Measurements from ENCODE around the gene WDR45B. TPM values are rescaled to one million over a fixed set of nuclear protein-coding genes. Genes with fewer than 3 reads are reported as not detected.

Gene WDR45B
- total RNA-seq, 1 experiment from 2014 or later: 96.5 TPM

DNA sequence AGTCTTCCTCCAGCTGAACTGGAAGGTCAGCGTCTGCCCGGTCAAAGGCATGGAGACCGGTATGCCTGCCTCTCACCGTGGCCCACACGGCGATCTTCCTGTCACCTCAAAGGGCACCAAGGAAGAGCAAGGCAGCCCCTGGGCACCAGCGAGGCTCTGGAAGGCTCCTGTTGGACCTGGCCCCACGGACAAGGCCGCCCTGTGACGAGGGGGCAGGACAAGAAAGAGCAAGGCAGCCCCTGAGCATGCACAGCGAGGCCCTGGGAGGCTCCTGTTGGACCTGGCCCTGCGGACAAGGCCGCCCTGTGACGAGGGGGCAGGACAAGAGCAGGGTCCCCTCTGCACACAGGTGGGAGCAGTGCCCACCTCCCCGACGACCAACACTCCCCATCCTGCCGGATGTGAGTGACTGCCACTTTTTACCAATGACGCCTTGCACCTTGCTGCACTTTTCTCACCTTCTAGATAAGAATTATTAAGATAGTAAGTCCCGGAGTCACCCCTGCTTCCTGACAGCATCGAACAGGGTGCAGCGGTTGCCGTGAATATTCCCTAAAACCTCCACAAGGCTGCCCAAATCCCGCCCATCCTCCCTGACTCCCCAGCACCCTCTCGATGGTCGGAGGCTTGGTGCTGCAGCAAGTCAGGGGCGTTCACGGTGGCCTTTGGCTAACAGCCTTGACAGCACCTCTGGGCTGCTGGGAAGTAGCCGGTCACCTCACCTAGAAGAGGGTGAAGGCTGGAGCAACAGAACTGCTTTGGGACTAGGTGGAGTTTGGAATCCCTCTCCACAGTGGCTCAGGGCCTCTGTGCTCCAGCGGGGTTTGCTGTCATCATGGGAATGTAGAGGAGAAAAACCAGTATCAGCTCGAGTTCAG, 5.6 kb upstream of the WDR45B start:
- H3K27me3 Mint-ChIP-seq (ENCODE audit: low read depth): peaks cover 8% of the 10 kb centered on the region
- no peak overlapping the region for H3K4me3 Mint-ChIP-seq
- H3K4me1 Mint-ChIP-seq: peaks cover 3% of the 10 kb centered on the region

More for the DNA sequence above, 5.6 kb upstream of the WDR45B start:
- H3K9me3 Mint-ChIP-seq: no peaks in the 10 kb centered on the region
- POLR2A ChIA-PET: no interaction called here
- TF ChIP-seq TCF7 (CRISPR knock-in tag; IDR thresholded peaks at IDR 0.05; ENCODE audit: low read depth) (no peak), TEAD4 (CRISPR knock-in tag; IDR thresholded peaks at IDR 0.05) (no peak), SOX15 (CRISPR knock-in tag; IDR thresholded peaks at IDR 0.05) (no peak), FOXJ3 (CRISPR knock-in tag; IDR thresholded peaks at IDR 0.05; ENCODE audit: borderline replicate concordance) (no peak), NFYB (CRISPR knock-in tag; conservative IDR thresholded peaks at IDR 0.05; ENCODE audit: low read depth) (no peak), ESRRA (CRISPR knock-in tag; IDR thresholded peaks at IDR 0.05; ENCODE audit: borderline replicate concordance) (no peak), ZNF423 (CRISPR knock-in tag; IDR thresholded peaks at IDR 0.05) (no peak), ATF1 (CRISPR knock-in tag; IDR thresholded peaks at IDR 0.05) (no peak)
- TF ChIP-seq, protein P1, sequence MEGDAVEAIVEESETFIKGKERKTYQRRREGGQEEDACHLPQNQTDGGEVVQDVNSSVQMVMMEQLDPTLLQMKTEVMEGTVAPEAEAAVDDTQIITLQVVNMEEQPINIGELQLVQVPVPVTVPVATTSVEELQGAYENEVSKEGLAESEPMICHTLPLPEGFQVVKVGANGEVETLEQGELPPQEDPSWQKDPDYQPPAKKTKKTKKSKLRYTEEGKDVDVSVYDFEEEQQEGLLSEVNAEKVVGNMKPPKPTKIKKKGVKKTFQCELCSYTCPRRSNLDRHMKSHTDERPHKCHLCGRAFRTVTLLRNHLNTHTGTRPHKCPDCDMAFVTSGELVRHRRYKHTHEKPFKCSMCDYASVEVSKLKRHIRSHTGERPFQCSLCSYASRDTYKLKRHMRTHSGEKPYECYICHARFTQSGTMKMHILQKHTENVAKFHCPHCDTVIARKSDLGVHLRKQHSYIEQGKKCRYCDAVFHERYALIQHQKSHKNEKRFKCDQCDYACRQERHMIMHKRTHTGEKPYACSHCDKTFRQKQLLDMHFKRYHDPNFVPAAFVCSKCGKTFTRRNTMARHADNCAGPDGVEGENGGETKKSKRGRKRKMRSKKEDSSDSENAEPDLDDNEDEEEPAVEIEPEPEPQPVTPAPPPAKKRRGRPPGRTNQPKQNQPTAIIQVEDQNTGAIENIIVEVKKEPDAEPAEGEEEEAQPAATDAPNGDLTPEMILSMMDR (IDR thresholded peaks at IDR 0.05): no peak
- TF ChIP-seq, protein P2, sequence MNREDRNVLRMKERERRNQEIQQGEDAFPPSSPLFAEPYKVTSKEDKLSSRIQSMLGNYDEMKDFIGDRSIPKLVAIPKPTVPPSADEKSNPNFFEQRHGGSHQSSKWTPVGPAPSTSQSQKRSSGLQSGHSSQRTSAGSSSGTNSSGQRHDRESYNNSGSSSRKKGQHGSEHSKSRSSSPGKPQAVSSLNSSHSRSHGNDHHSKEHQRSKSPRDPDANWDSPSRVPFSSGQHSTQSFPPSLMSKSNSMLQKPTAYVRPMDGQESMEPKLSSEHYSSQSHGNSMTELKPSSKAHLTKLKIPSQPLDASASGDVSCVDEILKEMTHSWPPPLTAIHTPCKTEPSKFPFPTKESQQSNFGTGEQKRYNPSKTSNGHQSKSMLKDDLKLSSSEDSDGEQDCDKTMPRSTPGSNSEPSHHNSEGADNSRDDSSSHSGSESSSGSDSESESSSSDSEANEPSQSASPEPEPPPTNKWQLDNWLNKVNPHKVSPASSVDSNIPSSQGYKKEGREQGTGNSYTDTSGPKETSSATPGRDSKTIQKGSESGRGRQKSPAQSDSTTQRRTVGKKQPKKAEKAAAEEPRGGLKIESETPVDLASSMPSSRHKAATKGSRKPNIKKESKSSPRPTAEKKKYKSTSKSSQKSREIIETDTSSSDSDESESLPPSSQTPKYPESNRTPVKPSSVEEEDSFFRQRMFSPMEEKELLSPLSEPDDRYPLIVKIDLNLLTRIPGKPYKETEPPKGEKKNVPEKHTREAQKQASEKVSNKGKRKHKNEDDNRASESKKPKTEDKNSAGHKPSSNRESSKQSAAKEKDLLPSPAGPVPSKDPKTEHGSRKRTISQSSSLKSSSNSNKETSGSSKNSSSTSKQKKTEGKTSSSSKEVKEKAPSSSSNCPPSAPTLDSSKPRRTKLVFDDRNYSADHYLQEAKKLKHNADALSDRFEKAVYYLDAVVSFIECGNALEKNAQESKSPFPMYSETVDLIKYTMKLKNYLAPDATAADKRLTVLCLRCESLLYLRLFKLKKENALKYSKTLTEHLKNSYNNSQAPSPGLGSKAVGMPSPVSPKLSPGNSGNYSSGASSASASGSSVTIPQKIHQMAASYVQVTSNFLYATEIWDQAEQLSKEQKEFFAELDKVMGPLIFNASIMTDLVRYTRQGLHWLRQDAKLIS (CRISPR knock-in tag; IDR thresholded peaks at IDR 0.05; ENCODE audit: borderline replicate concordance): no peak
- TF ChIP-seq, protein P3, sequence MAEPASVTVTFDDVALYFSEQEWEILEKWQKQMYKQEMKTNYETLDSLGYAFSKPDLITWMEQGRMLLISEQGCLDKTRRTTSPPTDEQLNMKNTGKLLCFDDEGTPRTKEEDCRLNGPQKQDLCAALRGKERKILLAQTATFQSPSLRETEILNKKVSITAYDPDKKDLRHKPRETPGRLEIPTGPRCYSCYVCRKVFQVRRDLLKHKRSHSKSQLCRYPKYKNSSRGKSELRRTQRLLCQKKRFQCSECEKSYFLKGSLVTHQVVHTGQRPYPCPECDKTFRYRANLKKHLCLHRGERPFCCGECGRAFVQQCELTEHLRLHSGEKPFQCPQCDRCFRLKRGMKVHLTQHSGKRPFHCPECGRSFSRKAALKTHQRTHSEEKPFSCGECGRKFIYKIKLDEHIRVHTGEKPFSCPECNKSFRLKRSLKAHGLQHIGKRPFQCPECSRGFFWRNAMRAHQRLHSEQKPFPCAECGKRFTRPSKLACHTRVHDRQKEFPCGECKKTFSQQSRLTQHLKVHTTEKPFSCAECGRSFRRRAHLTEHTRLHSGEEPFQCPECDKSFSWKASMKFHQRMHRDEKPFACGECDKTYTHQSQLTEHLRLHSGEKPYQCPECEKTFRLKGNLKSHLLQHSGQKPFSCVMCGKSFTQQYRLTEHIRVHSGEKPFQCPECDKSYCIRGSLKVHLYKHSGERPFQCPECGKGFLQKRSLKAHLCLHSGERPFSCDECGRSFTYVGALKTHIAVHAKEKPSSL (CRISPR knock-in tag; conservative IDR thresholded peaks at IDR 0.05): no peak
- TF ChIP-seq, protein P4, sequence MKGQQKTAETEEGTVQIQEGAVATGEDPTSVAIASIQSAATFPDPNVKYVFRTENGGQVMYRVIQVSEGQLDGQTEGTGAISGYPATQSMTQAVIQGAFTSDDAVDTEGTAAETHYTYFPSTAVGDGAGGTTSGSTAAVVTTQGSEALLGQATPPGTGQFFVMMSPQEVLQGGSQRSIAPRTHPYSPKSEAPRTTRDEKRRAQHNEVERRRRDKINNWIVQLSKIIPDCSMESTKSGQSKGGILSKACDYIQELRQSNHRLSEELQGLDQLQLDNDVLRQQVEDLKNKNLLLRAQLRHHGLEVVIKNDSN (CRISPR knock-in tag; IDR thresholded peaks at IDR 0.05): no peak
- TF ChIP-seq, protein P5, sequence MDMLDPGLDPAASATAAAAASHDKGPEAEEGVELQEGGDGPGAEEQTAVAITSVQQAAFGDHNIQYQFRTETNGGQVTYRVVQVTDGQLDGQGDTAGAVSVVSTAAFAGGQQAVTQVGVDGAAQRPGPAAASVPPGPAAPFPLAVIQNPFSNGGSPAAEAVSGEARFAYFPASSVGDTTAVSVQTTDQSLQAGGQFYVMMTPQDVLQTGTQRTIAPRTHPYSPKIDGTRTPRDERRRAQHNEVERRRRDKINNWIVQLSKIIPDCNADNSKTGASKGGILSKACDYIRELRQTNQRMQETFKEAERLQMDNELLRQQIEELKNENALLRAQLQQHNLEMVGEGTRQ (CRISPR knock-in tag; IDR thresholded peaks at IDR 0.05): no peak
- TF ChIP-seq, protein P6, sequence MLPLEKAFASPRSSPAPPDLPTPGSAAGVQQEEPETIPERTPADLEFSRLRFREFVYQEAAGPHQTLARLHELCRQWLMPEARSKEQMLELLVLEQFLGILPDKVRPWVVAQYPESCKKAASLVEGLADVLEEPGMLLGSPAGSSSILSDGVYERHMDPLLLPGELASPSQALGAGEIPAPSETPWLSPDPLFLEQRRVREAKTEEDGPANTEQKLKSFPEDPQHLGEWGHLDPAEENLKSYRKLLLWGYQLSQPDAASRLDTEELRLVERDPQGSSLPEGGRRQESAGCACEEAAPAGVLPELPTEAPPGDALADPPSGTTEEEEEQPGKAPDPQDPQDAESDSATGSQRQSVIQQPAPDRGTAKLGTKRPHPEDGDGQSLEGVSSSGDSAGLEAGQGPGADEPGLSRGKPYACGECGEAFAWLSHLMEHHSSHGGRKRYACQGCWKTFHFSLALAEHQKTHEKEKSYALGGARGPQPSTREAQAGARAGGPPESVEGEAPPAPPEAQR (CRISPR knock-in tag; IDR thresholded peaks at IDR 0.05): no peak
- TF ChIP-seq, protein P7, sequence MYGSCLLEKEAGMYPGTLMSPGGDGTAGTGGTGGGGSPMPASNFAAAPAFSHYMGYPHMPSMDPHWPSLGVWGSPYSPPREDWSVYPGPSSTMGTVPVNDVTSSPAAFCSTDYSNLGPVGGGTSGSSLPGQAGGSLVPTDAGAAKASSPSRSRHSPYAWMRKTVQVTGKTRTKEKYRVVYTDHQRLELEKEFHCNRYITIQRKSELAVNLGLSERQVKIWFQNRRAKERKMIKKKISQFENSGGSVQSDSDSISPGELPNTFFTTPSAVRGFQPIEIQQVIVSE (CRISPR knock-in tag; IDR thresholded peaks at IDR 0.05; ENCODE audit: borderline replicate concordance): no peak
- TF ChIP-seq, protein P8, sequence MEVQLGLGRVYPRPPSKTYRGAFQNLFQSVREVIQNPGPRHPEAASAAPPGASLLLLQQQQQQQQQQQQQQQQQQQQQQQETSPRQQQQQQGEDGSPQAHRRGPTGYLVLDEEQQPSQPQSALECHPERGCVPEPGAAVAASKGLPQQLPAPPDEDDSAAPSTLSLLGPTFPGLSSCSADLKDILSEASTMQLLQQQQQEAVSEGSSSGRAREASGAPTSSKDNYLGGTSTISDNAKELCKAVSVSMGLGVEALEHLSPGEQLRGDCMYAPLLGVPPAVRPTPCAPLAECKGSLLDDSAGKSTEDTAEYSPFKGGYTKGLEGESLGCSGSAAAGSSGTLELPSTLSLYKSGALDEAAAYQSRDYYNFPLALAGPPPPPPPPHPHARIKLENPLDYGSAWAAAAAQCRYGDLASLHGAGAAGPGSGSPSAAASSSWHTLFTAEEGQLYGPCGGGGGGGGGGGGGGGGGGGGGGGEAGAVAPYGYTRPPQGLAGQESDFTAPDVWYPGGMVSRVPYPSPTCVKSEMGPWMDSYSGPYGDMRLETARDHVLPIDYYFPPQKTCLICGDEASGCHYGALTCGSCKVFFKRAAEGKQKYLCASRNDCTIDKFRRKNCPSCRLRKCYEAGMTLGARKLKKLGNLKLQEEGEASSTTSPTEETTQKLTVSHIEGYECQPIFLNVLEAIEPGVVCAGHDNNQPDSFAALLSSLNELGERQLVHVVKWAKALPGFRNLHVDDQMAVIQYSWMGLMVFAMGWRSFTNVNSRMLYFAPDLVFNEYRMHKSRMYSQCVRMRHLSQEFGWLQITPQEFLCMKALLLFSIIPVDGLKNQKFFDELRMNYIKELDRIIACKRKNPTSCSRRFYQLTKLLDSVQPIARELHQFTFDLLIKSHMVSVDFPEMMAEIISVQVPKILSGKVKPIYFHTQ (CRISPR knock-in tag; IDR thresholded peaks at IDR 0.05): no peak
- no peaks in the 10 kb centered on the region for H3K36me3 Mint-ChIP-seq
- ATAC-seq (no peak), DNase-seq (ENCODE audit: low spot score) (no peak)
- no peak overlapping the region for H3K27ac Mint-ChIP-seq
- CTCF ChIA-PET: no interaction called here
